Measurements from ENCODE around the gene TP53BP2.

Gene TP53BP2

DNA sequence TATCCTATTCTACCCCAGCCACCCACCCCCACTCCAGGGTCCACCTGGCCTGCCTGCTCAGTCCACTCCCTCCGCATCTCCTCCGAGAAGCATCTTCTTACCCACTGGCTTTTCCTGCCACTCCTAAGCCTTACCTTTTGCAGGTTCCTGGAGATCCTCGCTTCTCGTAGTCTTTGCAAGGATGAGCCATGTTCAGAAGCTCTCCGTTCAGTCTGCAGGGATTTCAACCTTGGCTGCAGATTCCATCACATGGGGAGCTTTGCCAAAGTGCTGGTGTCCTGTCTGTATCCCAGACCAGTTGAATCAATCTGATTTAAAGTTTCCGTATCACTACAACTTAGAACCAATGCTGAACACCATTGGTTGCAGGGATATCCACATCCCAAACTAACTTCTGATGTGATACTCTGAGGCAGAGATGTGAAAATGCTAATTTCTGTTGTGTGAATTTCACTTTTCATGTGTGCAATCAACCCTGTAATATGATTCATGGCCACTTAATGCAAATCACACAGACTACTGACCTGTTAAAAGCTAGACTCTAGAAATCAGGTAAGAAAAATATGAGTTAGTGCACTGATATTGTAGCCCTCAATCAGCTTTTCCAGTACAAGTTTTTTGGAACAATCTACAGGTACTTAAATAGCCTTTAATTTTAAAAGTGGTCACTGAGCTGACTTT, 71.5 kb downstream of the TP53BP2 start:
- TF ChIP-seq CTCF (IDR thresholded peaks at IDR 0.05), result no peak
- DNase-seq, result no peak
- H3K4me1 ChIP-seq, result peaks cover 0 to 52% (median 14%) of the 10 kb centered on the region in 4 donors
- intact Hi-C loops (cut with DNase I; ENCODE audit: low total_unique reads), result no loop called here
- H3K36me3 ChIP-seq, result peaks cover 57 to 97% (median 65%) of the 10 kb centered on the region in 3 donors
- peak overlapping the region in 1 of 2 donors; percentile 65 for H3K27ac ChIP-seq
- H3K9me3 ChIP-seq, result no peaks in the 10 kb centered on the region
- H3K4me3 ChIP-seq, result no peak overlapping the region
- no peaks in the 10 kb centered on the region for H3K27me3 ChIP-seq

- Histone ChIP-seq H3K27ac (peak overlapping the region; percentile 59 to 65), H3K4me1 (peaks cover 0 to 52% (median 14%) of the 10 kb centered on the region in 4 donors), H3K9me3 (no peaks in the 10 kb centered on the region)
Observed at GRCh38 chr1:223772771-223773160, 73.0 kb downstream of the TP53BP2 start.

GRCh38 chr1:223771814-223772770, 73.7 kb downstream of the TP53BP2 start:
- Histone ChIP-seq H3K36me3 (peaks cover 46 to 82% (median 52%) of the 10 kb centered on the region in 3 donors), H3K27ac (peak overlapping the region; percentile 59 to 65), H3K4me1 (peaks cover 0 to 52% (median 14%) of the 10 kb centered on the region in 4 donors), H3K9me3 (no peaks in the 10 kb centered on the region), H3K4me3 (no peak overlapping the region), H3K27me3 (no peaks in the 10 kb centered on the region)
- DNase-seq, result peak in 1 of 2 donors; percentile 63
- no peak for TF ChIP-seq CTCF (IDR thresholded peaks at IDR 0.05)
- intact Hi-C loops (cut with DNase I; ENCODE audit: low total_unique reads), result no loop called here

More at GRCh38 chr1:223772771-223773160, 73.0 kb downstream of the TP53BP2 start:
- DNase-seq, result no peak
- Histone ChIP-seq H3K4me3 (no peak overlapping the region), H3K27me3 (no peaks in the 10 kb centered on the region), H3K36me3 (peaks cover 50 to 89% (median 59%) of the 10 kb centered on the region in 3 donors)
- intact Hi-C loops (cut with DNase I; ENCODE audit: low total_unique reads), result no loop called here
- no peak for TF ChIP-seq CTCF (IDR thresholded peaks at IDR 0.05)

DNA sequence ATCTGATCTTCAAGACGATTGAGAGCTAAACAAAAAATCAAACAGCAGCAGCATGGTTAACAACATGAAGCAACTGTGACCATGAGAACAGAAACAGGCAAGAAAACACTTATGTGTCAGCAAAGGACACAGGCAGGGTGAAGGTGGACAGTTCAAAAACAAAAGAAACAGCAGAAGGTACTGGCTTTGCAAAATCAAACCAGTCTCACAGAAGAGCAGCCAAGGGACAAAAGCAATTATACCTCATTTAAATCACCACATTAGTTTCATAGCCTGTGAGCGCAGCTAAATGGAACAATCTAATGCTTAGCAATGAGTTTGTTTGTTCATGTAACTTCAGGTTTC, 74.3 kb downstream of the TP53BP2 start:
- Histone ChIP-seq H3K27me3 (no peaks in the 10 kb centered on the region), H3K4me1 (peaks cover 0 to 50% (median 14%) of the 10 kb centered on the region in 4 donors), H3K36me3 (peaks cover 49 to 81% (median 52%) of the 10 kb centered on the region in 3 donors), H3K4me3 (no peak overlapping the region), H3K27ac (peak overlapping the region; percentile 59 to 65), H3K9me3 (no peaks in the 10 kb centered on the region)
- no peak for DNase-seq
- intact Hi-C loops (cut with DNase I; ENCODE audit: low total_unique reads), result no loop called here
- no peak for TF ChIP-seq CTCF (IDR thresholded peaks at IDR 0.05)

DNA sequence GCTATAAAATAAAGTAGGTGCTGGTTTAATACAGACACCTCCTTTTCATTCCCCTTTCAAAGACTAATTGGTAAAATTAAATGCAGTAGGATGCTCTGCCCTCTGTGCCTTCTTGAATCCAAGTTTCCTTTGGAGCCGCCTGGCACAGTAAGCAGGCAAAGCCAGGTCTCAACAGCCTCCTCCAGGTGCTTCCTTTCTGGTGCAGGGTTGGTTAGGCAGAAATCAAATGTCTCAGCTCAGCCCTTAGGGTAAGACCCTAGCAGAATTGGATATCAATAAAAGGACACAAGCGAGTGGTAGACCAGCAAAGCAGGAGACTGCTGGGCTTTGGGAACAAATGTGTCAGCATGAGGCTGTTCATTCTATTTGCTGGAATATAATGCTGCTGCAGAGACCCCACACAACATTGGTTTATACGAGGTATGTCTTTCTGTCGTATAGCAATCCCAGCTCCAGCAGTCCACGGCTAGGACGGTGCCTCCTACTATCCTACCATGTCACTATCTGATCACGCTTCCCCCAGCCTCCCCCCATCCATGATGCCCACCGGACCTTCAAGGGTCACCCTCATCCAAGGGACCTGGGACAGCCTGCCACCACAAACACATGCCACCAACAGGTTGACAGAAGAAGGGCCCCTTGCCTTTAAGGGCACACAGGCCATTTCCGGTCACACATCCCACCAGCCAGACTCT, 75.0 kb downstream of the TP53BP2 start:
- Histone ChIP-seq H3K27me3 (no peaks in the 10 kb centered on the region), H3K36me3 (peaks cover 50 to 82% (median 55%) of the 10 kb centered on the region in 3 donors), H3K9me3 (no peaks in the 10 kb centered on the region), H3K27ac (peak overlapping the region; percentile 59 to 65), H3K4me1 (peaks cover 0 to 44% (median 12%) of the 10 kb centered on the region in 4 donors), H3K4me3 (no peak overlapping the region)
- no peak for DNase-seq
- intact Hi-C loops (cut with DNase I; ENCODE audit: low total_unique reads), result no loop called here
- TF ChIP-seq CTCF (IDR thresholded peaks at IDR 0.05), result no peak
